OCI-LY3 (cell line): Measurements from ENCODE around the gene PRMT7.

Experiments
- CTCF ChIP-seq: fragments of 200-600, 300-600 bp; sonication (generic); IDR thresholded peaks from 2 replicates; pipeline ENCODE4 v1.5.1; 2014; ENCODE audit warnings: antibody characterized with exemption, low read length, low read depth
- EZH2phosphoT487 ChIP-seq: fragments of 200-600 bp; shearing (Covaris generic); IDR thresholded peaks from 2 replicates; pipeline ENCODE4 v1.6.1; 2018; ENCODE audit warnings: antibody characterized with exemption, mixed run types, low read depth

GRCh38 chr16:68335175-68335574, 24.4 kb downstream of the PRMT7 start:
- TF ChIP-seq CTCF (no peak), EZH2phosphoT487 (no peak)
